GM10847 (cell line): ENCODE results near the gene RERE.

Source experiments
- POLR2A ChIP-seq: IDR thresholded peaks from 2 replicates; pipeline ENCODE4 v1.6.1; 2011; ENCODE audit not compliant: insufficient read length; ENCODE audit errors: extremely low read depth

RERE gene

GRCh38 chr1:8363767-8364301 is 453.6 kb downstream of the RERE start:
- TF ChIP-seq POLR2A, result no peak

DNA sequence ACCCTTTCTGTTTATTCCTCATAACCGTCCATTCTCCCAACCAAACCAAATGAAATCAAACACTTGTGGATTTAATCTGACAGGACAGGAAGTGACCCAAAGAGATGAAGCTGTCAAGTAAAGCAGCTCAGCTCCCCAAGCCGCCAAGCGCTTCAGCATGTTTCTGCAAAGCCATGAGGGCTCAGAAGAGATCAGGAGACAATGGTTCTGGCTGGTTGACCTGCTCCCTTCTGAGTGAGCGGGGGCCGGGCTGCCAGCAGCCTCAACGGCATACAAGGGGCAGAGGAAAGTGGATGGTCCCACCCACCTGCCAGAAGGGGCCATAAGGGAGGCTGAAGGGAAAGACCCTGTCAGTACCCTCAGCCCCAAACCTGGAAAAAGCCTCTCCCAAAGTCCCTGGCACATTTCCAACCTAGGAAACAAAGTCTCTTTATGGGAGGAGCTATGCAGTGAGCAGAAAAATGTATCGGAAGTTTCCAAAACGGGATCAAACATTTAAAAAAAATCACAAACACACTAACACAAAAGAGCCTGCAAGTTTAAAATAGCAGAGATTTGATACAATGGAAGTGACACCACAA is 454.2 kb downstream of the RERE start:
- TF ChIP-seq POLR2A, result no peak

GRCh38 chr1:8362701-8363101 is 454.7 kb downstream of the RERE start:
- TF ChIP-seq POLR2A, result no peak

DNA sequence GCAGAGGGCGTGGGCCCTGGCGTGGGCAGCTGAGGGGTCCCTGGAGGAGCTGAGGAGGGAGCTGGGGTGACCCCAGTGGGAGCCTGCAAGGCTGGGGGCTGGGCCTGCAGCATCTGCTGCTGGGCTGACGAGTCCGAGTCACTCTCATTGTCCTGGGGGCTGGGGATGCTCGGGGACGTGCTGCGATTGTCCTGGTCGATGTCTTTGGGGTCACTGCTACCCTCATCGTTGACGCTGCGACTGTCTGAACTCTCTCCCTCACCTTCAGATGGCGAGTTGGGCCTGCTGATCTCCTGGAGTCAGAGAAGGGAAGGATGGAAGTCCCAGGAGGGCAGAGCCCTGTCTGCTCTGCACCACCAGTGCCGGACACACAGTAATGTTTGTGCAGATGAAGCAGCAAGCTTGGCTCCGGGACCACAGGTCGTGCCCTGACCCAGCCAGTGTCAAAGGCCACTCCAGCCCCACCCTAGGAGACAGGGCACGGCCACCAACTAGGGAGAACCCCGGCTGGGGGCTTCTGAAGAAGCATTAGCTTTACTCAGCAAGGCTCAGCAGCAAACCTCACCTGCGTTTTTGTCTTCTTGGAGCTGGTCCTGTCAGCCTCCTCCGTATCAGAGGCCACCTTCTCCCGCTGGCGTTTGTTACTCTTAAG is 456.1 kb downstream of the RERE start:
- no peak for TF ChIP-seq POLR2A

- no peak for TF ChIP-seq POLR2A
Observed at GRCh38 chr1:8360493-8361197, 456.8 kb downstream of the RERE start.

DNA sequence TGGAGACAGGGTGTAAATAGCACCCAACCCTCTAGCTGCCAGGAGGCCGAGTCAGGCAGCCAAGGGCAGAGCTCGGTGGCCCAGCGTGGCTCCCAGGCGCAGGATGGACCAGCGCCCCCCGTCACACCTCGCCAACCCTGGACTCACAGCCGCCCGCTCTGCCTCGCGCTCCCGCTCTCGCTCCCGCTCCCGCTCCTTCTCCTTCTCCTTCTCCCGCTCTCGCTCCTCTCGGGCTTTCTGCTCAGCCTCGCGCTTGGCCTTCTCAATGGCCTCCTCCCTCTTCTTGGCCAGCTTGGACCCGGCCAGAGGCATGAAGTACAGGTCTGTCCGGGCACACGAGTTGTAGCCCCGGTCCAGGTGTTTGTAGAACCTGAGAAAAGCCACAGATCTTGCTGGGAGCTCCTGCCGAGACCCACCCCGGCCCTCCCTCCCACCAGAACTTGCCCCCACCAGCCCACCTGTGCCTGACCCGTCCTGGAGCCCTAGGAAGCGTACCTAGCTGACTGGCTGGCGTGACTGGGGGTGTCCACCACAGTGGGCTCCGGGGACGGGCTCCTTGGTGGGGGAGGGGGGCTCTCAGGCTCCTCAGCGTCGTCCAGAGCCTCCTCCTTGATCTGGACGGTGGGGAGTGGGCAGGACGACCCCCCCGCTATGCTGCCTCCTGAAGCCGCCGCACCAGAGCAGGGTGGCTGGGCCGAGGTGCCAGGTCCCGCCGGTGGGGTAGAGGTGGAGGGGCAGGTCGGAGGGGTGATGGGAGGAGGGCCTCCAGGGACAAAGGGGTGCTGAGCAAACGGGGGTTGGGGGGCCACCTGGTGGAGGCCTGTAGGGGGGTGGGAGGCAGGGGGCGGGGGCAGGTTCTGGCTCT is 457.6 kb downstream of the RERE start:
- no peak for TF ChIP-seq POLR2A

GRCh38 chr1:8358897-8359616 is 458.4 kb downstream of the RERE start:
- TF ChIP-seq POLR2A, result no peak

- no peak for TF ChIP-seq POLR2A
Observed at GRCh38 chr1:8358241-8358896, 459.1 kb downstream of the RERE start.

GRCh38 chr1:8357329-8358101 is 459.9 kb downstream of the RERE start:
- TF ChIP-seq POLR2A, result no peak

DNA sequence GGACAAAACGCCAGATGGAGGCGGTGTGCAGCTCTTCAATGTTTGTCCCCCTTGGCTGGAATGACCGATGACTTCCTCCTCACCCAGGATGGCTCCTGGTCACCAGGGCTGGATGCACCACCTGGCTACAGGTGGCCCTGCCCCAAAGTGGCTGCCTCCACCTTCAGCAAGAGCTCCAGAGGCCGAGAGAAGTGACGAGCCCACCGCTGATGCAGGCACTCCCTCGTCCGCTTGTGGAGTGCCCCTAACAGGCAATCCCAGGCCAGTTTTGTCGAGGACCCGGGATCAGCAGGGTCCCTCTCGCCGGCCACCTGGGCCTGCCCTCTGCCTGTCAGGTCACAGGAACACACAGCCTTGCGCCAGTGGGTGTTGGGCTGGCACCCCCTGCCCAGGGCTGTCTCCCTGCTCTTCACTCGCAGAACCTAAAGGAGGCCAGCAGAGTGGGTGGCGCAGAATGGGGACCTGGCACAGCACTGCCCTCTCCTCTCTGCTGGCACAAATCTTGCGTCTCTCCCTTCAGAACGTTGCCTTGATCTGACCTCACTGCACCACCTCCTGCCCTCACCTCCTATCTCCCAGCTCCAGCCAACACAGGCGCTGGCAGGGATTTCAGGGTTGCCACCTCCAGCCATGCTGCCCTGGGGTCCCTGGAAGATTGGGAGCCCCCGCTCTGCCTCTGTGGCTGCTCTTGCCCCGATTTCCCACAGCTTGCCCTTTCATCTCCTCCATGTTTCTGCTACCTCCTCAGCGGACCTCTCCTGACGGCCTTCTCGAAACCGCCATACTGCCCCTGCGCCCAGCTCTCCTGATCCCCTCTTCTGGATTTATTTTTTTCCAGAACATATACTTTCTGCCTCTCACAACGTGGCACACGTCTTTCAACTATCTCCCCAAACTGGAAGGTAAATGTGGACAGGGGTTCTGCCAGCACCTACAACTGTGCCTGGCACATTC is 460.9 kb downstream of the RERE start:
- no peak for TF ChIP-seq POLR2A

GRCh38 chr1:8355439-8356255 is 461.8 kb downstream of the RERE start:
- no peak for TF ChIP-seq POLR2A
